ENCODE data around the gene ZNF557.

The ZNF557 gene

GRCh38 chr19:7076151-7076550 is 6.6 kb downstream of the ZNF557 start:
- no peak for DNase-seq

- no peak for DNase-seq
These were observed 8.5 kb downstream of the ZNF557 start for GRCh38 chr19:7078008-7078407.

- DNase-seq = no peak
These were observed 13.8 kb downstream of the ZNF557 start for GRCh38 chr19:7083076-7083956.

GRCh38 chr19:7088999-7089398 is 19.5 kb downstream of the ZNF557 start:
- no peak for DNase-seq

GRCh38 chr19:7098096-7098495 is 28.6 kb downstream of the ZNF557 start:
- DNase-seq = no peak

GRCh38 chr19:7098701-7099596 is 29.4 kb downstream of the ZNF557 start:
- DNase-seq = peak; percentile 91

- no peak for DNase-seq
These were observed 30.1 kb downstream of the ZNF557 start for GRCh38 chr19:7099597-7099921.

- DNase-seq = no peak
These were observed 32.2 kb downstream of the ZNF557 start for GRCh38 chr19:7101498-7102253.

GRCh38 chr19:7104747-7105447 is 35.4 kb downstream of the ZNF557 start:
- DNase-seq = no peak

- no peak for DNase-seq
These were observed 37.5 kb downstream of the ZNF557 start for GRCh38 chr19:7106711-7107657.

- DNase-seq = no peak
These were observed 40.3 kb downstream of the ZNF557 start for GRCh38 chr19:7109678-7110289.

- DNase-seq = no peak
These were observed 43.2 kb downstream of the ZNF557 start for GRCh38 chr19:7112675-7113074.

GRCh38 chr19:7113233-7113632 is 43.7 kb downstream of the ZNF557 start:
- no peak for DNase-seq

- DNase-seq = no peak
These were observed 46.2 kb downstream of the ZNF557 start for GRCh38 chr19:7115721-7116120.

- DNase-seq = no peak
These were observed 47.7 kb downstream of the ZNF557 start for GRCh38 chr19:7117248-7117647.

- no peak for DNase-seq
These were observed 50.1 kb downstream of the ZNF557 start for GRCh38 chr19:7119582-7119981.

- DNase-seq = no peak
These were observed 51.0 kb downstream of the ZNF557 start for GRCh38 chr19:7120499-7120898.

GRCh38 chr19:7122701-7123100 is 53.2 kb downstream of the ZNF557 start:
- DNase-seq = no peak

- DNase-seq = no peak
These were observed 55.3 kb downstream of the ZNF557 start for GRCh38 chr19:7124782-7125181.

GRCh38 chr19:7125221-7125620 is 55.7 kb downstream of the ZNF557 start:
- no peak for DNase-seq

- no peak for DNase-seq
These were observed 56.6 kb downstream of the ZNF557 start for GRCh38 chr19:7126132-7126531.
